ENCODE measurements around the gene TRMT112. TPM values are rescaled to one million over a fixed set of nuclear protein-coding genes. Genes with fewer than 3 reads are reported as not detected.

Gene TRMT112
- total RNA-seq, 1 experiment from 2014 or later, result 378 TPM

DNA sequence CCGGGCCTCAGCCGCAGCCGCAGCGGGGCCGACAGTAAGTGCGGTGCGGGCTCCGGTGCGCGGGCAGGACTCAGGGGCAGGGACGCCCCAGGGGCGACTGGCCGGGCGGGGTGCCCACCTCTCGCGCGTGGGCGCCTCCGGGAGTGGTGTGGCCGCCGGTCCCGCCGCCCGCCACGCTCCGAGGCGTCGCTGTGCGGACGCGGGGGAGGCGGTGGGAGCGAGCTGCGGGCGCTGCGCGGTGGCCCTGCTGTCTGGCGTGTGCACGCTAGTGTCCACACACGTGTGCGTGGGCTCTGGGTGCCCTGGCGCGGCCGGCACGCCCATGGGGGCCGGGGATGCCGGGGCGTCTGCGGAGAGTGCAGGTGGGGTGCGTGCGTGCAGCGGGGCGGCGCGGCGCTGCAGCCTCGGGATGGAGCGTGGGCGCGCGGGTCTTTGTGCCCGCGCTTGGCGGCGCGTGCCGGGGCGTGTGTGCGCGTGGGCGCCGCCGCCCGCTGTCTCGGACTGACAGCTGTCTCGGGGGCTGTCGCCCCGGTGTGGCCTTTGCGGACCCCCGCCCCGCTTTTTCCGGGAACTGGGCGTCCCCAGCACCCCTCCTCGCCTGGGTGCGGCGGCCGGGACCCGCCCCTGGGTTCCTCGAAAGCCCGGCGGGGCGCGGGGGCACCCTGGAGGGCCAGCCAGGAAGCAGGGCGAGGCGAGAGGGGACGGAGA, 25.5 kb downstream of the TRMT112 start:
- no peak for DNase-seq (ENCODE audit: low read depth)

DNA sequence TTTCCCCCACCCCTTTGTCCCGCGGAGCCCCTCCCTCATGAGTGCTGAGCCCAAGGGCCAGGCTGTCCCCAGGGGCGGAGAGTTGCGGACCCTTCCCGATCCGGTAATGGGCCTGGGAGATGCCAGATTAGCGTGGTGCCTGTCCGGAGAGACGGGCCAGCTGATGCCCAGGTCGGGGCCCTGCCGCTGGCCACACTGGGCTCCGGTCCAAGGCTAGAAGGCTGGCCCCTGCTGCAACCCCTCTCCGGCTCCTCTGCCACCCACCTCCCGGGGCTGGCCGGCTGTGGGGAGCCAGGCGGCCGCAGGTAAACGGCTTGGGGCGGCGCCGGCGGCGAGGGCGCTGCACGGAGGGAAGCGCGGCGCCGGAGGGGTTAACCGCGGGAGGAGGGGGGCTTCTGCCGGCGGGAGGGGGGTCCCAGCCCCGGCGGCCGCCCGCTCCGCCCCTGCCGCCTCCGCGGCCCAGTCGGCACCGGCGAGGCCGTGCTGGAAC, 26.1 kb downstream of the TRMT112 start, which contains the start of gene KCNK4:
Gene KCNK4, plus strand, starts transcription at position 41 of the 490 bp plus-strand sequence. CDS start 1,717 bp downstream, outside the sequence.
- DNase-seq (ENCODE audit: low read depth), result no peak

DNA sequence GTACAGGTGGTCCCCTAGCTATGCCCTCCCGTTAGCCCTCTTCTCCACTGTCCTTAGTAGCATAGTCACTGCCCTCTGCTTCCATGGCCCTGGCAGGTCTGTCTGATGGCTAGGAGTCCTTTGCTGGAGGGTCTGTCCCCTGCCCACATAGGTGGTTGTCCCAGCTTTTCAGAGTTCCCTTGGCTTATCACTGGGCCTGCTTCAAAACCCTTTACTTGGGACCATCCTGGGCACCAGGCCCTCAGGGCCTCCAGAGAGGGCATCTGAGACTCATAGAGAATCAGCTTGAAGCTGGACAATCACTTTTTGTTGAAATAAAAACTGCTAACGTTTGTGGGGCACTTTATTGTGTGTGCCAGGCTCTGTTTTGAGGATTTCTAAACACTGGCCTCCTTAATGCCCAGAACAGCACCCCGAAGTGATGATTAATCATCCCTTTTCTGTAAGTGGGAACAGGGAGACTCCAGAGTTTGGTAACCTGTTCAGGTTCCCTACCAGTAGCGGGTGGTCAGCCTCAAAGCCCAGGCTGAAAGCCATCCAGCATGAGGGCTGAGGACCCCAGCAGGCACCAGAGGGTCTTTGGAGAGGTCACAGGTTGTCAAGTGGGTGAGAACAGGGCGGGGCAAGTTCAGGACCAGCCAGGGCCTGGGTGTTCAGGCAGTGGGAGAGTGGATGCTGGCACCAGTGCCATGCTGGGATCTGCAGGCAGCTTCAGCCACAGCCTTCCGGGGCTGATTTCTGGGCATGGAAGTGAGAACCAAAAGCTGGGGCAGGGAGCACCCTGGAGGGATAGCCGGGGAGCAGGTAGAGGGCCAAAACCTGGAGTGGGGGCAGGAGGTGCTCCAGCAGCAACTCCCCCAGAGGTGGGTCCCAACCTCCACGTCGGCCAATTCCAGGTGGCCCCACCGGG, 26.8 kb downstream of the TRMT112 start:
- DNase-seq (ENCODE audit: low read depth), result no peak

GRCh38 chr11:64289002-64289564, 28.3 kb downstream of the TRMT112 start:
- DNase-seq (ENCODE audit: low read depth), result no peak

DNA sequence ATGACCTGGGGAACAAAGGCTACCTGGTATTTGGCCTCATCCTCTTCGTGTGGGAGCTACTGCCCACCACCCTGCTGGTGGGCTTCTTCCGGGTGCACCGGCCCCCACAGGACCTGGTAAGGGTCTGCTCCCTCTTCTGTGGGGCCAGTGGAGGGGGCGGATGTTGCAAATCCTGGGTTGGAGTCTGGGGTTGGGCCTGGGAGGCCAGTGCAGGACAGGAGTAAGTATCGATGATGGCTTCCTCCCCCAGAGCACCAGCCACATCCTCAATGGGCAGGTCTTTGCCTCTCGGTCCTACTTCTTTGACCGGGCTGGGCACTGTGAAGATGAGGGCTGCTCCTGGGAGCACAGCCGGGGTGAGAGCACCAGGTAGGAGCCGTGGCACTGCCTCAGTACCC, 29.0 kb downstream of the TRMT112 start:
- no peak for DNase-seq (ENCODE audit: low read depth)

- DNase-seq (ENCODE audit: low read depth), result no peak
Measured at GRCh38 chr11:64287676-64288352, 29.5 kb downstream of the TRMT112 start.

- no peak for DNase-seq (ENCODE audit: low read depth)
Measured at GRCh38 chr11:64286801-64287159, 30.6 kb downstream of the TRMT112 start.

DNA sequence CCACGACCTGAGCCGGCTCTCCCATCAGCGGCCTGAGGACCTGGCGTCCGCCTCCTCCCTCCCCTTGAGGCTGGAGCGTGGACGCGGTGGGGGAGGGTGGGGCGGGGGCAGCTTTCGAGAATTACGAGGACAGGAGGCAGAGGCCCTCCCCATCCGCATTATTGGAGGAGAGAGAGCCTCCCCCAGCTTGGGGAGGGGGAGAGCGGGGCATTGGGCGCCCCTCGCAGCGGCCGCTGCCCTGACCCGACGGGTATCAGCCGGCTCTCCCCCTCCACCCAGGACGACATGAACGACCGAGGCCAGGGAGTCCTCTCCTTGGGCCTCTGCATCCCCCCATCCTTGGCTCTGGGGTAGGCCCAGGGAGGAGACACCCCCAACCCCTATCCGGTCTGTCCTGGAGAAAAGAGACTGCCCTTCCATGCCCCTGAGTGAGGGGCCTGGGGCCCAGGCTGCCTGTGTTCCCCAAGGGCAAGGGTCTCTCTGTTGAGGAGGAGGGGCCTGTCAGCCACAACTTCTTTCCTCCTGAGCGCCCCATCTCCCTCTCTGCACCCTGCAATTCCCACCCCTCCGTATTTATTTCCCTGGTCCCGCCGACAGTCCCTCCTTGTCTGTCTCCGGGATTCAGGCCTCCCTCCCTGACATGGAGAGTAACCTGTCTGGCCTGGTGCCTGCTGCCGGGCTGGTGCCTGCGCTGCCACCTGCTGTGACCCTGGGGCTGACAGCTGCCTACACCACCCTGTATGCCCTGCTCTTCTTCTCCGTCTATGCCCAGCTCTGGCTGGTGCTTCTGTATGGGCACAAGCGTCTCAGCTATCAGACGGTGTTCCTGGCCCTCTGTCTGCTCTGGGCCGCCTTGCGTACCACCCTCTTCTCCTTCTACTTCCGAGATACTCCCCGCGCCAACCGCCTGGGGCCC, 31.2 kb downstream of the TRMT112 start:
- peak; percentile 35 for DNase-seq (ENCODE audit: low read depth)

DNA sequence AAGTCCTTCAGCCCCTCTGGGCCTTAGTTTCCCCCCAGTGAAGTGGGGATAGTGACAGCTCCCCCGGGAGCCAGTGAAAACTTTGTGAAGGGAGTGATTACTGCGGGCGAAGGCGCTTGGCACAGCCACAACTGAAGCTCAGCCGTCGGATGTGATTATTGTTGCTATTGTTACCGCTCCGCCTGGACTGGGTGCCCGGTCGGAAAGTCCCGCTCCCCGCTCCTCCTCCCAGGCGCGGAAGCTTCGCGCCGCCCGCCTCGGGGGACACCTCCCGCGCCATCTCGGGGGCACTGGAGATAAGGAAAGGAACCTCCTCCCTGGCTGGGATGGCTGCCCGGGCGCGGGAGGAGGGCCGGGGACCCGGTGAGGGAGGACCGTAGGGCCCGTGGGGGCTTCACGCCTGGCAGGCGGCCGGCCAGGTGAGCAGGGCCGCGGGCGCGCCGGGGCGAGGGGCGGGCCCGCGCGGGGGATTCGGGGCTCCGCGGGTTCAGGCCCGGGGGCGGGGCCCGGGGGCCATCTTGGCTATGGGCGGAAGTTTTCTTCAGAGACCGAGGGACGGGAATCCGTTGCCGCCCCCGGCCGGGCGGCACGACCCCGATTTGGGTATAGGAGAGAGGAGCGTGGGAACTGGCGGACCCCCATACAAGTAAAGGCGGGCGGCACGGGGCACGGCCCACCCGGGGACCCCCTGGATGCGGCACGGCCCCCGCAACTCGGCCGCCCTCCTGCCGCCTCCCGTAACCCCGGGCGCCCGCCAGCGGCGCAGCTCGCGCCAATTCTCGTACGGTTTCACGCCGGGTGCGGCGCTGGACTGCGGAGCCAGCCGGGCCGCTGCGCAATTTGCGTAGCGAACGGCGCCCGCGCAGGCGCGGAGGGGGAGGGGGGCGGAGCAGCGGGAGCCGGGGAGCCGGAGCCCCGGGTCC, 32.1 kb downstream of the TRMT112 start, which contains the start of gene GPR137:
Gene GPR137, plus strand, starts transcription at position 887 of the 923 bp plus-strand sequence. CDS start 677 bp downstream, outside the sequence.
- DNase-seq (ENCODE audit: low read depth), result peak; percentile 73

DNA sequence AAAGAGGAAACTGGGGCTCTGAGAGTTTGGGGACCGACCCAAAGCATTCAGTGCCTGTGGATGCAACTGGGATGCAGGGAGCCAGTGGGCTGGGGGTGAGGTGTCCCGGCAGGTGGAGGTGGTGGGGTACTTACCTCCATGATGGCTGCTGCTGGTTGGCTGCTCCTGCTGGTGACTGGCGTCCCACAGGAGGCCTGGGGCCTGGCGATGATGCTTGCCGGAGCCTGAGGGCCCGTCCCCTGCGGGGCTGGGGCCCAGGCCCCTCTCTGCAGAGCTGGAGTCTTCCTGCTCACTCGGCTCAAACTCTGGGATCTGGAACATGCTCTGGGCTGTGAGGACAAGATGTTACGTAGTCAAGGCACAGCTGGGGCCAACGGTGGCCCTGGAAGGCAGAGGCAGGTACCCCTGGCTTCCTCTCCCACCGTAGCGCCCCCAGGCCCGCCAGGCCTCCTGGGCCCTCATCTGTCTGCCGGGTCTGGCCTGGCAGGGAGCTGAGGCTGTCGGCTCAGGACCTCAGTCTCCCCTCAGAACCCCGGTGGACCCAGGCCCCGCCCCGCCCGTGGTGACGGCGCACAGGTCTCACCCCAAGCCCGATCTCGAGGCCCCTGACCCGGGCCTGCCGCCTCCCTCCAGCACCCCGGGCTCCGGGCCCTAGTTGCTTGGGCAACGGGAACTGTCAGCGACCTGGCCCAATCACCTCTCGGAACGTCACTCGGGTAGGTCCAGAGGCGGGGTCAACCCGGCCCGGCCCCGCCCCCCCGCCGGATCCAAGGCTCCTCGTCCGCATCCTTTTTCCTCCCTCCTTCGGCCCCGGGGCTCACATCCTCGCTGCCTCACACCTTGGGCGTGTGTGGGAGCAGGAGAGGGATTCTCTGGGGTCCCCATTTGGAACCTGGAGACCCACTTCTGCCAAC, 33.1 kb downstream of the TRMT112 start, which contains the start of gene BAD:
Gene BAD, minus strand, starts transcription at position 618 of the 914 bp plus-strand sequence. Its CDS starts 297 bp downstream, at position 321.
- peak; percentile 91 for DNase-seq (ENCODE audit: low read depth)

GRCh38 chr11:64283092-64283491, 34.3 kb downstream of the TRMT112 start:
- DNase-seq (ENCODE audit: low read depth), result no peak

DNA sequence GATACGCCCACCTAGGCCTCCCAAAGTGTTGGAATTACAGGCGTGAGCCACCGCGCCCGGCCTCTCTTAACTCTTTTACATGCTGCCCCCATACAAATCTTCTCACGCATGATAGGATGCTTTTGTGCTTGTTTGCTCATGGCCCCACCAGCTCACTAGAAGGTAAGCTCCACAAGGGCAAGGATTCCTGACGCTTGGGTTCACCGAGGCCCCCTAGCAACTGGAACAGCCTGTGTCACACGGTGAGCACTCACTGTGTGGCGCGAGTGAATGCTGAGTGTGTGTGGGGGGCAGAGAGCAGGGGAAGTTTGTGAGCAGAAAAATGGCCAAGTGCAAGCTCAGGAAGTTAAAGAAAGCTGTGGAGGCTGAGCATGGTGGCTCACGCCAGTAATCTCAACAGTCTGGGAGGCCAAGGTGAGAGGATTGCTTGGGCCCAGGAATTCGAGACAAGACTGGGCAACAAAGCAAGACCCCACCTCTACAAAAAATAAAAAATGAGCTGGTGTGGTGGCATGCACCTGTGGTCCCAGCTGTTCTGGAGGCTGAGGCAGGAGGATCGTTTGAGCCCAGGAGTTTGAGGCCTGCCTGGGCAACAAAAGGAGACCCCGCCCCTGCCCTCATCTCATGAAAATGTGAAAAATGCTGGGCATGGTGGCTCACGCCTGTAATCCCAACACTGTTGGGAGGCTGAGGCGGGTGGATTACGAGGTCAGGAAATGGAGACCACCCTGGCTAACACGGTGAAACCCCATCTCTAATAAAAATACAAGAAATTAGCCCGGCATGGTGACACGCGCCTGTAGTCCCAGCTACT, 35.2 kb downstream of the TRMT112 start:
- no peak for DNase-seq (ENCODE audit: low read depth)

GRCh38 chr11:64278576-64279190, 38.7 kb downstream of the TRMT112 start:
- no peak for DNase-seq (ENCODE audit: low read depth)

DNA sequence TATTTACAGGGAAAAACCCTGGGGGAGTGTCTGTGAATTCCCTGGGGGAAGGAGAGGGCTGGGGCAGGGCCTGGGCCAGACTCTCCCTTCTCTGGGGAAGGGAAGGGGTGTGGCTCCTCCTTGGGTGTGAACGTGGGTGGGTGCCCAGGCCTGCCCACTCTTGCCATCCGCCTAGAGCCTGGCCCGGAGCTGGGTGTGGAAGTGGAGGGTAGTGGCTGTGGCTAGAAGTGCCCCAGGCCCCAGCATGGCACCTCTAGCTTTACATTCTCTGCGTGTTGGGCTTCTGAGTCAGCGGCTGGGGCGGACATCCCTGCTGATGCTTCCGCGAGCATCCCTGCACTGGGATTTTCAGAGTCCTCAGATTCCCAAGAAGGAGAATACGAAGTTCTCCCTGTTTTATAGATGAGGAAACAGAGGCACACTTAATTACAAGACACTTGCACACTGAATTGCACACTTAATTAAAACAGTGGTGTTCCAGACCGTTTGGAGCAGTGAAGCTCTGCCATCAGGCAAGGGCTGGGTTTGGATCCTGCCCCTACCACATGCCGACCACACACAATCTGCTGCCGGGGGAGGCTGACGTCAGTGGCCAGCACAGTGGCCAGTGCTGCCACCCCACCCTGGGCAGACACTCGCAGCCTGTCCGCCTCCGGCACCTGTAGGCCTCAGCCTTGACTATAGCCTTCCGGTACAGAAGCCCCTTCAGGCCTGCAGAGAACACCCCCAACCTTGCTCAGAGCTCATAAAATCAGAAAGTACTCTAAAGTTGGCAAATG, 40.5 kb downstream of the TRMT112 start:
- DNase-seq (ENCODE audit: low read depth), result no peak

- no peak for DNase-seq (ENCODE audit: low read depth)
Measured at GRCh38 chr11:64275841-64276240, 41.5 kb downstream of the TRMT112 start.
